ENCODE results near the gene TMEM18.

Gene TMEM18

GRCh38 chr2:633371-633770 is 43.8 kb downstream of the TMEM18 start:
- no peak for DNase-seq

GRCh38 chr2:632471-632870 is 44.7 kb downstream of the TMEM18 start:
- no peak for DNase-seq

GRCh38 chr2:631741-632140 is 45.5 kb downstream of the TMEM18 start:
- DNase-seq: no peak

GRCh38 chr2:630451-631320 is 46.5 kb downstream of the TMEM18 start:
- DNase-seq: no peak

GRCh38 chr2:629961-630360 is 47.2 kb downstream of the TMEM18 start:
- no peak for DNase-seq

GRCh38 chr2:628651-629050 is 48.6 kb downstream of the TMEM18 start:
- no peak for DNase-seq

- no peak for DNase-seq
These were observed 49.2 kb downstream of the TMEM18 start for GRCh38 chr2:627926-628560.

GRCh38 chr2:627340-627709 is 49.9 kb downstream of the TMEM18 start:
- DNase-seq: no peak

GRCh38 chr2:626491-627339 is 50.5 kb downstream of the TMEM18 start:
- DNase-seq: no peak

- DNase-seq: no peak
These were observed 51.5 kb downstream of the TMEM18 start for GRCh38 chr2:625415-626333.

- no peak for DNase-seq
These were observed 52.5 kb downstream of the TMEM18 start for GRCh38 chr2:624551-625347.

- no peak for DNase-seq
These were observed 53.1 kb downstream of the TMEM18 start for GRCh38 chr2:624096-624495.

- no peak for DNase-seq
These were observed 53.9 kb downstream of the TMEM18 start for GRCh38 chr2:623130-623922.

- DNase-seq: no peak
These were observed 54.8 kb downstream of the TMEM18 start for GRCh38 chr2:622357-622756.

- DNase-seq: no peak
These were observed 55.7 kb downstream of the TMEM18 start for GRCh38 chr2:621303-622099.

GRCh38 chr2:620471-621302 is 56.5 kb downstream of the TMEM18 start:
- DNase-seq: no peak

GRCh38 chr2:620004-620403 is 57.2 kb downstream of the TMEM18 start:
- no peak for DNase-seq

GRCh38 chr2:618422-618990 is 58.7 kb downstream of the TMEM18 start:
- no peak for DNase-seq

GRCh38 chr2:618005-618404 is 59.2 kb downstream of the TMEM18 start:
- DNase-seq: no peak
